Measurements from ENCODE around the gene ABCB1. TPM values are rescaled to one million over a fixed set of nuclear protein-coding genes. Genes with fewer than 3 reads are reported as not detected.

ABCB1 gene
- total and polyA plus RNA-seq, 2 of the 13 experiments (the other 11 are each of a cell fraction or from before 2014, with no cell fraction given): 42.8 to 52.6 TPM

DNA sequence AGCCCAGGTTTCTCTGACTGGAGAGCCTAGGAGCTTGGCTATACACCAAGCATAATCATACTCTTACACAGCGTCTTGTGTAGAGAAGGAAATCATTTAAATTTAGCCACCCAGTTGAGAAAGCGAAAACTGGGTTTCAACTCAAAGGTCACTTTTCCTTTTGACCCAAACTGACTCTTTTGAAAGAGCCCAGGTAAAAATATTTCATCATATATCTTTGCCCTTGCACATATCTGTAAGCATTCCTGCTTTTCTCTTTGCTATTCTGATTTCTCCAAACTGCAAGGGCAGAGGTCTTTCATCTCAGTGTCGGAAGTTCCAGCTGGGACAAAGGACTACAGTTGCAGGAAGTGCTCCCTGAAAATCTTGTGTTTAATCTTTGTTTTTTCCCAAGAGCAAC lies 103.2 kb downstream of the ABCB1 start (continued):
- no peak for TF ChIP-seq HES4 (CRISPR knock-in tag; IDR thresholded peaks at IDR 0.05; ENCODE audit: borderline replicate concordance)
- TF ChIP-seq ZNF790 (CRISPR knock-in tag; IDR thresholded peaks at IDR 0.05; ENCODE audit: borderline replicate concordance): no peak
- no peak for TF ChIP-seq SAFB2 (CRISPR knock-in tag; IDR thresholded peaks at IDR 0.05; ENCODE audit: borderline replicate concordance, low read depth)
- no peak for TF ChIP-seq KDM1A (CRISPR knock-in tag; IDR thresholded peaks at IDR 0.05)
- peak; percentile 90 for TF ChIP-seq GATAD2A (CRISPR knock-in tag; IDR thresholded peaks at IDR 0.05)
- TF ChIP-seq, protein P1, sequence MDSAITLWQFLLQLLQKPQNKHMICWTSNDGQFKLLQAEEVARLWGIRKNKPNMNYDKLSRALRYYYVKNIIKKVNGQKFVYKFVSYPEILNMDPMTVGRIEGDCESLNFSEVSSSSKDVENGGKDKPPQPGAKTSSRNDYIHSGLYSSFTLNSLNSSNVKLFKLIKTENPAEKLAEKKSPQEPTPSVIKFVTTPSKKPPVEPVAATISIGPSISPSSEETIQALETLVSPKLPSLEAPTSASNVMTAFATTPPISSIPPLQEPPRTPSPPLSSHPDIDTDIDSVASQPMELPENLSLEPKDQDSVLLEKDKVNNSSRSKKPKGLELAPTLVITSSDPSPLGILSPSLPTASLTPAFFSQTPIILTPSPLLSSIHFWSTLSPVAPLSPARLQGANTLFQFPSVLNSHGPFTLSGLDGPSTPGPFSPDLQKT (CRISPR knock-in tag; IDR thresholded peaks at IDR 0.05; ENCODE audit: borderline replicate concordance): no peak
- TF ChIP-seq KLF15 (CRISPR knock-in tag; IDR thresholded peaks at IDR 0.05; ENCODE audit: borderline replicate concordance): no peak
- TF ChIP-seq ZFP36 (IDR thresholded peaks at IDR 0.05; ENCODE audit: borderline replicate concordance, low read depth, low read length, partially characterized antibody): no peak
- 0 out of 2 replicates have a peak, but pooled peaks have one; percentile 39 for TF ChIP-seq RFXANK (CRISPR knock-in tag; IDR thresholded peaks at IDR 0.05)
- peak; percentile 43 for TF ChIP-seq RARA (CRISPR knock-in tag; IDR thresholded peaks at IDR 0.05)
- TF ChIP-seq HNRNPK (IDR thresholded peaks at IDR 0.05; ENCODE audit: low read depth, low read length, poor library complexity, severe bottlenecking): no peak
- TF ChIP-seq MXD1 (CRISPR knock-in tag; IDR thresholded peaks at IDR 0.05): no peak
- no peak for TF ChIP-seq ZNF142 (CRISPR knock-in tag; IDR thresholded peaks at IDR 0.05)
- TF ChIP-seq ZMYM4 (CRISPR knock-in tag; IDR thresholded peaks at IDR 0.05): no peak
- TF ChIP-seq ZNF674 (CRISPR knock-in tag; IDR thresholded peaks at IDR 0.05; ENCODE audit: low read depth): no peak
- TF ChIP-seq, protein P2, sequence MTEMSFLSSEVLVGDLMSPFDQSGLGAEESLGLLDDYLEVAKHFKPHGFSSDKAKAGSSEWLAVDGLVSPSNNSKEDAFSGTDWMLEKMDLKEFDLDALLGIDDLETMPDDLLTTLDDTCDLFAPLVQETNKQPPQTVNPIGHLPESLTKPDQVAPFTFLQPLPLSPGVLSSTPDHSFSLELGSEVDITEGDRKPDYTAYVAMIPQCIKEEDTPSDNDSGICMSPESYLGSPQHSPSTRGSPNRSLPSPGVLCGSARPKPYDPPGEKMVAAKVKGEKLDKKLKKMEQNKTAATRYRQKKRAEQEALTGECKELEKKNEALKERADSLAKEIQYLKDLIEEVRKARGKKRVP (CRISPR knock-in tag; IDR thresholded peaks at IDR 0.05): peak in 1 of 2 experiments; percentile 91; a peak in 2 of 4 replicates
- TF ChIP-seq PHF8 (CRISPR knock-in tag; IDR thresholded peaks at IDR 0.05): no peak
- no peak for TF ChIP-seq HIC2 (CRISPR knock-in tag; IDR thresholded peaks at IDR 0.05; ENCODE audit: low read depth)
- no peak for TF ChIP-seq ZNF567 (CRISPR knock-in tag; IDR thresholded peaks at IDR 0.05; ENCODE audit: borderline replicate concordance)
- TF ChIP-seq DMAP1 (CRISPR knock-in tag; IDR thresholded peaks at IDR 0.05): no peak
- TF ChIP-seq MXD3 (CRISPR knock-in tag; IDR thresholded peaks at IDR 0.05): no peak
